Transverse colon (tissue), 4 donors: ENCODE data around the gene FAM89A. TPM values are rescaled to one million over a fixed set of nuclear protein-coding genes. Genes with fewer than 3 reads are reported as not detected.
"Not testable (repeated sequence)": the region's sequence is repeated elsewhere in the genome, so short reads cannot be mapped to it uniquely, and the experiment has no call there.

Source experiments
- DNase-seq: peaks from one replicate; pipeline ENCODE4 v3.0.0-alpha.2; 2019
- H3K27ac ChIP-seq, 4 donors: fragments of 200-600 bp; sonication (generic); 2 replicates each; pipeline ENCODE4 v1.5.1; 2016 to 2018; ENCODE audit warnings: inconsistent platforms in 4 of 4
- H3K27me3 ChIP-seq: fragments of 200-600 bp; sonication (generic); 2 replicates; pipeline ENCODE4 v1.5.1; 2017; ENCODE audit warnings: inconsistent platforms
- H3K36me3 ChIP-seq, 4 donors: fragments of 200-600 bp; sonication (generic); 2 replicates each; pipeline ENCODE4 v1.5.1; 2017 to 2019; ENCODE audit warnings: inconsistent platforms in 4 of 4
- H3K4me1 ChIP-seq, 4 donors: fragments of 200-600 bp; sonication (generic); 2 replicates each; pipeline ENCODE4 v1.5.1; 2017 to 2020; ENCODE audit warnings: inconsistent platforms in 4 of 4
- H3K4me3 ChIP-seq, 4 donors: fragments of 200-600 bp; sonication (generic); 1 replicate in 1 of 4; 2 replicates in 3 of 4; pipeline versions ENCODE4 v1.5.1 to v1.6.1; 2017 to 2019; ENCODE audit warnings: inconsistent platforms in 4 of 4
- H3K9me3 ChIP-seq, 2 donors: fragments of 200-600 bp; sonication (generic); 2 replicates each; pipeline ENCODE4 v1.5.1; 2017 to 2019; ENCODE audit warnings: inconsistent platforms in 2 of 2
- EP300 ChIP-seq: sonication (generic); formaldehyde crosslinking; IDR thresholded peaks from one replicate; pipeline ENCODE4 v1.6.1; 2017; ENCODE audit warnings: antibody characterized with exemption, low read depth
- POLR2A ChIP-seq: fragments of 450-650 bp; IDR thresholded peaks from one replicate; pipeline ENCODE4 v1.6.1; 2016; ENCODE audit warnings: antibody characterized with exemption, mild to moderate bottlenecking, moderate library complexity
- POLR2AphosphoS5 ChIP-seq, 3 donors: sonication (generic); formaldehyde crosslinking; IDR thresholded peaks; one replicate each; pipeline ENCODE4 v1.6.1; 2016; ENCODE audit warnings: antibody characterized with exemption in 3 of 3
- WGBS, 2 donors: methylation state at CpG; one replicate each; pipeline ENCODE4 v1.1.5; 2018; ENCODE audit warnings: low coverage in 1 of 2; 5-methylcytosine and 5-hydroxymethylcytosine counted together
- in situ Hi-C, 4 donors: fragments of 200-750 bp; cut with MboI; loops; one replicate each; pipeline versions ENCODE4 v1.15.0 to v1.15.1; 2017; ENCODE audit warnings: low sequenced_read_pairs in 3 of 4, low pct_ligation_motif_present in 1 of 4, low pct_unique_long_range_greater_than_20kb in 1 of 4
- intact Hi-C: fragments of 100-400 bp; cut with DNase I; formaldehyde crosslinking; loops from one replicate; pipeline ENCODE4 v1.15.1; 2023; ENCODE audit warnings: low total_unique reads
- total RNA-seq, 4 donors: library from RNA; depleted of rRNA; stranded (reverse); fragments of >200 nt; gene quantifications; one replicate each; pipeline ENCODE4 v1.1.0, GENCODE V29; 2016
- TF ChIP-seq, protein P1 (sequence below), 5 experiments: fragments of 200-600 bp in 3 of 5; fragments of 450-650 bp in 2 of 5; sonication (generic) in 3 of 5; IDR thresholded peaks; 1 replicate in 2 of 5; 2 replicates in 3 of 5; pipeline ENCODE4 v1.5.1; 2016 to 2017; ENCODE audit warnings: antibody characterized with exemption in 5 of 5, inconsistent platforms in 3 of 5, mild to moderate bottlenecking in 2 of 5, moderate library complexity in 1 of 5

Gene FAM89A
- total RNA-seq, 4 donors from 2014 or later, result 3.3 to 10.7 (median 7.8) TPM

DNA sequence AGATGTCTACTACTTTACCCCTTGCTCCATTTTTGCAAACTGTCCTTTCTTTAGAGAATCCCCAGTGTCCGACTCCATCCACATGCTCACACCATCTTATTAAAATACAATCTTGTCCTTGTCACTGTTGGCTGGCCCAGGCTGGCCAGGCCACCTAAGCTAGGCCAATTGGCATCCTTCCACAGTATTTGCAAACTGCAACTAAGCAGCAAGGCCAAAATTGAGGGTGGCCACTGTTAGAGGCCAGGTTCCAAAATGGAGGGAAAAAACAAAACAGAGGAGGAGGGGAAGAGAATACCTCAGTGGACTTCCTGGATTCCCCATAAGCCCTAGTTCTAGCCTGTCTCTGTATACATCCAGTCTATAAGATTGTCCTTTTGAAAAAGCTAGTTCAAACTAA is 4.3 kb downstream of the FAM89A start:
- intact Hi-C loops, result no loop called here

DNA sequence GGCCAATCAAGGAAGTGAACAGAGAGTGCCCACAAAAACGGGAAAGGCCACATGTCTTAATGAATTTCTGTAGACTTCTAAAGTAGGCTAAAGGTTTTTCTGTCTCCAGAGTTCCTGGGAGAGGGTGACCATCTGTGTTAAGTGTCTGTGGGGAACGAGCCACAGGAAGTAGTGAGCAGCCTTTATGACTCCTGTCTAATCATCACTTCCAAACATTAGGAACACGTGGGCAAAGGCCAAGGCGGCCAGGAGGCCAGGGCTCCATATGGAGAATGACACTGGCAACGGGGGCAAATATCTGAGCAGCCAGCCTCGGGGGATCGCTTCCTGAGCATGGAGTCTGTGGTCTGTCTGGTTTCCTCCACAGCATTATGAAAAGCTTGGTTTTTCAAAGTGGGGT is 7.1 kb downstream of the FAM89A start:
- no peaks in the 10 kb centered on the region for H3K36me3 ChIP-seq
- no peak for DNase-seq
- TF ChIP-seq EP300 (no peak), POLR2AphosphoS5 (IDR thresholded peaks at IDR 0.05) (no peak), POLR2A (no peak)
- TF ChIP-seq, protein P1, sequence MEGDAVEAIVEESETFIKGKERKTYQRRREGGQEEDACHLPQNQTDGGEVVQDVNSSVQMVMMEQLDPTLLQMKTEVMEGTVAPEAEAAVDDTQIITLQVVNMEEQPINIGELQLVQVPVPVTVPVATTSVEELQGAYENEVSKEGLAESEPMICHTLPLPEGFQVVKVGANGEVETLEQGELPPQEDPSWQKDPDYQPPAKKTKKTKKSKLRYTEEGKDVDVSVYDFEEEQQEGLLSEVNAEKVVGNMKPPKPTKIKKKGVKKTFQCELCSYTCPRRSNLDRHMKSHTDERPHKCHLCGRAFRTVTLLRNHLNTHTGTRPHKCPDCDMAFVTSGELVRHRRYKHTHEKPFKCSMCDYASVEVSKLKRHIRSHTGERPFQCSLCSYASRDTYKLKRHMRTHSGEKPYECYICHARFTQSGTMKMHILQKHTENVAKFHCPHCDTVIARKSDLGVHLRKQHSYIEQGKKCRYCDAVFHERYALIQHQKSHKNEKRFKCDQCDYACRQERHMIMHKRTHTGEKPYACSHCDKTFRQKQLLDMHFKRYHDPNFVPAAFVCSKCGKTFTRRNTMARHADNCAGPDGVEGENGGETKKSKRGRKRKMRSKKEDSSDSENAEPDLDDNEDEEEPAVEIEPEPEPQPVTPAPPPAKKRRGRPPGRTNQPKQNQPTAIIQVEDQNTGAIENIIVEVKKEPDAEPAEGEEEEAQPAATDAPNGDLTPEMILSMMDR (IDR thresholded peaks at IDR 0.05), result no peak
- no peaks in the 10 kb centered on the region for H3K4me1 ChIP-seq
- H3K27me3 ChIP-seq, result peaks cover 6% of the 10 kb centered on the region
- in situ Hi-C loops, result no loop called here
- H3K27ac ChIP-seq, result no peak overlapping the region
- H3K4me3 ChIP-seq, result no peak overlapping the region
- intact Hi-C loops, result no loop called here
- no peaks in the 10 kb centered on the region for H3K9me3 ChIP-seq
- WGBS, 2 donors, result 40% methylated on average over 7 of the region's 7 CpGs; no CpG with 5 or more reads in 1 of the 2 donors

More for the DNA sequence above, 4.3 kb downstream of the FAM89A start:
- no peaks in the 10 kb centered on the region for H3K36me3 ChIP-seq
- no peaks in the 10 kb centered on the region for H3K9me3 ChIP-seq
- WGBS, 2 donors, result 89 to 100% methylated on average over 1 of the region's 1 CpG
- no peak for TF ChIP-seq POLR2A
- TF ChIP-seq, protein P1 (IDR thresholded peaks at IDR 0.05), result no peak
- no peak for TF ChIP-seq POLR2AphosphoS5 (IDR thresholded peaks at IDR 0.05)
- no peak for TF ChIP-seq EP300
- H3K4me1 ChIP-seq, result peaks cover 0 to 18% (median 14%) of the 10 kb centered on the region in 4 donors
- peaks cover 32% of the 10 kb centered on the region for H3K27me3 ChIP-seq
- DNase-seq, result no peak
- no peak overlapping the region for H3K4me3 ChIP-seq
- in situ Hi-C loops, result no loop called here
- H3K27ac ChIP-seq, result no peak overlapping the region

DNA sequence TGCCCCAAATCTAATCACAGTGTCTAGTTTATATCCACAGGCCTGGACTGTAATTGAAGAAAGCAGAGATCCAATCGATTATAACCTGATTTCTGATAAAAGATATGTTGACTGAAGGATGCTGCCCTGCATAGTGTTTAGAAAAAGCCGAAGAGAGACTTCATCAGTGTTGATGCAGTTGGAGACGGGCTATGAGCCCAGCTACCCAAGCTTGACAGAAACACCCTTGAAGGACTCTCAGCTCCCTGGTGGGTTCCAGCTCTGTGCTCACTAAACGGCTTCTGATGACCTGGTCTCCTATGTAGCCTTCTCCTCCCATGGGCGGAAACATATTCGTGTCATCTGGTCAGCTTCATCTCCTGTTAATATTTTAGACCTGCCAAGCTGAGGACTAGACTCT is 10.2 kb downstream of the FAM89A start:
- in situ Hi-C loops (no loop called here), intact Hi-C loops (no loop called here)
- TF ChIP-seq POLR2AphosphoS5 (IDR thresholded peaks at IDR 0.05) (no peak), EP300 (no peak), POLR2A (no peak)
- TF ChIP-seq, protein P1 (IDR thresholded peaks at IDR 0.05), result no peak
- Histone ChIP-seq H3K4me1 (no peaks in the 10 kb centered on the region), H3K27me3 (no peaks in the 10 kb centered on the region), H3K9me3 (no peaks in the 10 kb centered on the region), H3K4me3 (no peak overlapping the region), H3K27ac (no peak overlapping the region), H3K36me3 (no peaks in the 10 kb centered on the region)
- WGBS, 2 donors, result 91 to 92% methylated on average over 3 to 6 of the region's 6 CpGs
- no peak for DNase-seq

DNA sequence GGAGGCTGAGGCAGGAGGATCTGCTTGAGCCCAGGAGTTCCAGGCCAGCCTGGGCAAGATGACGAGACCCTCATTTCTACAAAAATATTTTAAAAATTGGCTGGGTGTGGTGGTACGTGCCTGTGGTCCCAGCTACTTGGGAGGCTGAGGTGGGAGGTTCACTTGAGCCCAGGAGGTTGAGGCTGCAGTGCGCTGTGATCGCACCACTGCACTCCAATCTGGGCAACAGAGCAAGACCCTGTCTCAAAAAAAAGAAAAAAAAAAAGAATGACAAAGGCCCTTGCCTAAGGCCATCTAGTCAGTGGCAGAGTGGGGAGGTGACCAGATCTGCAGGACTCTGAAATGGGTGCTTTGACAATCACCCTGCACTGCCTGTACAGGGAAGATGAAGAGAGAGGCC is 10.8 kb downstream of the FAM89A start:
- DNase-seq, in situ Hi-C loops, H3K4me3 ChIP-seq, intact Hi-C loops, H3K27ac ChIP-seq, H3K4me1 ChIP-seq, H3K27me3 ChIP-seq, H3K36me3 ChIP-seq, H3K9me3 ChIP-seq: not testable (repeated sequence)
- 83 to 89% methylated on average over 4 of the region's 4 CpGs for WGBS, 2 donors

DNA sequence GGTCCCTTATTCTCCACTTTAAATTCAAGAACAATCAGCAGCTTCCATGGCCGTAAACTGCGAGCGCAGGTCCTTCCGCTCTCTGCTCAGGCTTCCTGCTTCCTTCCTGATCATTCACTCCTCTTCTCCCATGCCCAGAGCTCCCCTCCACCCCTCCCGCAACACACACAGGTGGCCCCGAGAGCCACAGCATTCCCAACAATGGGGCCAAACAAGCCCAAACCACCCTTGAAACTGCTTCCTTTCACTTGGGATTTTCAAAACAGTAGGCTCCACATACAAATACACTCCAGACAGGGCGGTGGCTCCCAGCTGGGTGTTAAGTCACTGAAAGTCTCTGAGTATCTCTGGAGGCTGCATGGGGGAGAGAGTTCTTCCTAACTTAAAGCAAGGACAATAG is 11.4 kb downstream of the FAM89A start:
- H3K9me3 ChIP-seq, result no peaks in the 10 kb centered on the region
- no peaks in the 10 kb centered on the region for H3K4me1 ChIP-seq
- H3K27ac ChIP-seq, result no peak overlapping the region
- TF ChIP-seq, protein P1 (IDR thresholded peaks at IDR 0.05), result no peak
- TF ChIP-seq EP300, result no peak
- TF ChIP-seq POLR2A, result no peak
- no peak for TF ChIP-seq POLR2AphosphoS5 (IDR thresholded peaks at IDR 0.05)
- no peaks in the 10 kb centered on the region for H3K36me3 ChIP-seq
- H3K27me3 ChIP-seq, result no peaks in the 10 kb centered on the region
- intact Hi-C loops, result no loop called here
- 80 to 82% methylated on average over 1 to 7 of the region's 7 CpGs for WGBS, 2 donors
- H3K4me3 ChIP-seq, result no peak overlapping the region
- no peak for DNase-seq
- in situ Hi-C loops, result no loop called here
